ENCODE data around the gene SMAD6.

SMAD6 gene

GRCh38 chr15:66773129-66773873, 71.3 kb downstream of the SMAD6 start:
- no peak for DNase-seq

DNA sequence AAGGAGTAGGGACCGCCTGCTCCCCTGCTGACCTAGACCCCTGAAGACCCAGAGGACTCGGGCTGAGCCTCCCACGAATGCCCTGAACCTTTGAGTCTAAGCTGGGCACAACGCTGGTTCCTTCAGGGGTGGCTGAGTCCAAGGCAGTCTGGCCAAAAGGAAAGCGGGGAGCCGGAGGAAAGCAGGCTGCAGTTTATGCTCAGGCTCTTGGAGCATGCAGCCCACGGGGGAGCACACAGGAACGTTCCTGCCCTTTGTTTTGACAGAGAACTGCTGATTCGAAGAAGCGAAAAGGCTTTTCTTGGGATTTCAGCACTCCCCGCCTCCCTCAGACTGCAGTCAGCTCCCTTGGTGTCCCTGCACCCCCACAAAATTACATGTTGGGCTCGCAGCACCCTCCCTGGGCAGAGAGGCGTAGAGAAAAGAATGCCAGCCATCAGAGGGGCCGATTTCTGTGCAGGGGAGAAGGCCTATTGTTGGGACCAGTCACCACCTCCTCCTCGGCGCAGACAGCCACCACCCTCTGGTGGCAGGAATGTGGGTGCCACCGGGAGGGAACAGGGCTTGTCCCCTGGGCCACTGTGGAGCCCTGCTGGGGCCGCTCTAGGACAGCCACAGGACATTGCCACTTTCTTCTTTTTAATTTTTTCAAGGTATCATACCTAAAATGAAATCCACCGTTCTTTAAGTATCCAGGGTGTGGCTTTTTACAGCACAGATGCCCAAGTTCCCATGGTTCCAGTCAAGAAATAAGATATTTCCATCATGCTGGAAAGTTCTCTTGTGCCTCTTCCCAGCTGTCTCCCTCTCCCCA, 72.2 kb downstream of the SMAD6 start:
- DNase-seq = peak in 44 of 51 donors; percentile 5 to 79 (median 50)

GRCh38 chr15:66775127-66776105, 73.4 kb downstream of the SMAD6 start:
- peak in 7 of 51 donors; percentile 2 to 36 (median 18) for DNase-seq

- DNase-seq = no peak
These were observed 75.0 kb downstream of the SMAD6 start for GRCh38 chr15:66777054-66777453.

- no peak for DNase-seq
These were observed 75.7 kb downstream of the SMAD6 start for GRCh38 chr15:66777596-66778313.

GRCh38 chr15:66778314-66778665, 76.3 kb downstream of the SMAD6 start:
- DNase-seq = no peak

DNA sequence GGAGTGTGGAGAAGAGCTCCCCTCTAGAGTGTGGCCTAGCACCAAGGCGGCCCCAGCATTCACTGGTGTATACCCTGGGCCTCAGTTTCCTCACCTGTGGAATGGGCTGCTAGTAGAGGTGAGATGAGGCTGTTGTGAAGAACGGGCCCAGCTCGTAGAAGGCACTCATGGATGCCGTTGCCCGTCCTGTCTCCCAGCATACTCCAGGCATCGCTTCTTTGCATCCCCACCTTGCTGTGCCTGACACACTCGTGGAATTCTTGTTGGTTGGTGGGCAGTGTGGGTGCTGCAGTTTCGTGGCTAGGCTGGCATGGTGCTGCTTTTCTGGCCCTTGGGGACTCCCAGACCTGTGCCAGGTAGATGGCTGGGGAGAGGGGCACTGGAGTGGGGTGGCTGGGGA, 76.7 kb downstream of the SMAD6 start:
- no peak for DNase-seq

DNA sequence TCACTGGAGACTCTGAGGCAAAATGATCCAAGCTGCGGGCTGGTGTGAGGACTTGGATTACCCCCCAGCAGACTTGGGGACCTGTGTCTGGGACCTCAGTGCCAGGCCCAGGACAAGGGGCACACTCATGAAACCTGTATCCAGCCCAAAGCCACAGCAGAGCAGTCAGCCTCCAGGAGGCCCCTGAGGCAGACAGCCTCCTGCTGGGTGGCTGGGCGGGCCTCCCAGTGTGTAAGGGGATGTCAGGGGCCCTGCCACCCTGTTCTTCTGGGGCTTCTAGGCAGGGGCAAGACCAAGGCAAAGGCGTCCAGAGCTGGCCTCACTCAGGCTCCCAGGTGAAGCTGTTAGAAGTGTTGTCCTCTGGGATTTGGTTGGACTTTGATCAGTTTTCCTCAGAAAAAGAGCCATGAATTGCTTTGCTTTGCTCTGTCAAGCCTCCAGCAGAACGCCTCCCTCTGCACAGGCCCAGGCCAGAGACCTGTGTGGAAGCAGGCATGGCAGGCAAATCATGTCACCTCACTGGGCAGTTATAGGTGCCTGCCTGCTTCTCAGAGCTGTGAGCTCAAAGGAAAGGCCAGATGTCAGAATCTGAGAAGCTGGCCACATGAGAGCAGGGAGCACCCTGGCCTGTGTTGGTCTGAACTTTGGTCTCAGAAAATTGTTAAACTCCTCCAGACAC, 77.4 kb downstream of the SMAD6 start:
- no peak for DNase-seq

GRCh38 chr15:66780172-66780972, 78.3 kb downstream of the SMAD6 start:
- DNase-seq = peak in 1 of 51 donors; percentile 27

DNA sequence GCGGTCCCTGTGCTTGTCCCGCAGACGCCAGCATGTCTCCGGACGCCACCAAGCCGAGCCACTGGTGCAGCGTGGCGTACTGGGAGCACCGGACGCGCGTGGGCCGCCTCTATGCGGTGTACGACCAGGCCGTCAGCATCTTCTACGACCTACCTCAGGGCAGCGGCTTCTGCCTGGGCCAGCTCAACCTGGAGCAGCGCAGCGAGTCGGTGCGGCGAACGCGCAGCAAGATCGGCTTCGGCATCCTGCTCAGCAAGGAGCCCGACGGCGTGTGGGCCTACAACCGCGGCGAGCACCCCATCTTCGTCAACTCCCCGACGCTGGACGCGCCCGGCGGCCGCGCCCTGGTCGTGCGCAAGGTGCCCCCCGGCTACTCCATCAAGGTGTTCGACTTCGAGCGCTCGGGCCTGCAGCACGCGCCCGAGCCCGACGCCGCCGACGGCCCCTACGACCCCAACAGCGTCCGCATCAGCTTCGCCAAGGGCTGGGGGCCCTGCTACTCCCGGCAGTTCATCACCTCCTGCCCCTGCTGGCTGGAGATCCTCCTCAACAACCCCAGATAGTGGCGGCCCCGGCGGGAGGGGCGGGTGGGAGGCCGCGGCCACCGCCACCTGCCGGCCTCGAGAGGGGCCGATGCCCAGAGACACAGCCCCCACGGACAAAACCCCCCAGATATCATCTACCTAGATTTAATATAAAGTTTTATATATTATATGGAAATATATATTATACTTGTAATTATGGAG, 79.1 kb downstream of the SMAD6 start:
- no peak for DNase-seq

- no peak for DNase-seq
These were observed 80.7 kb downstream of the SMAD6 start for GRCh38 chr15:66782785-66783184.

- no peak for DNase-seq
These were observed 81.3 kb downstream of the SMAD6 start for GRCh38 chr15:66783314-66783713.

DNA sequence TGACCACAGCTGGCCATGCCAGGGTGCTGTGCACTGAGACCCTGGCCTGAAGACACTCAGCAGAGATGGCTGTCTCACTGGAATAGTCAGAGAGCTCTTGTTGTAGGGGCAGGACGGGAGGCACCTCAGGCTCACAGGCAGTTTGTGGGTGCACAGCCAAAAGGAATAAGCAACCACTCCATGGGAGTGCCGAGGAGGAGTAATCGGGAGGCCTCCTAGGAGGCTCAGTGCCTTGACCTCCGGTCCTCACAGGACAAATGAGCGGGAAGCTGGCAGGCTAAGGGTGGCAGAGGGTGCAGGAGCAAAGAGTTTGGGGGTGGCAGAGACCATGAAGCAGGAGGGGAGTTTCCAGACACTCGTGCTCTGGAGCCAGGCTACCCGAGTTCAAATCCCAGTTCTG, 81.7 kb downstream of the SMAD6 start:
- DNase-seq = no peak

DNA sequence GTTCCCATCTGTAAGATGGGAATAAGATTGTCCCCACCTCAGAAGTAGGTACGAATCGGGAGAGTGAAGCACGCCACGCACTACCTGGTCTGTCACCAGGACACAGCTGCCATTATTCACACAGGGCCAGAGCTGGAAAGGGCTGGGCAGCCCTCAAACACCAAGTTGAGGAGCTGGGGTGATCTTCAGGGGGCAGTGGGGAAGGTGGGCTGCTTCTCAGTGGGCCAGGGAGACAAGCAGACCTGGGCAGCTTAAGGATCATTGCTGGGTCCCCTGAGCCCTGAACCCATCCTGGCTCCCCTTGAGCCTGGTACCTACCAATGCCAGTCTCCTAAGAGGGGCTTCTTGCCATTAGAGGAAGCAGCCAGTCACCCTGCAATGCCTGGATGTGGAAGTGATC, 82.1 kb downstream of the SMAD6 start:
- DNase-seq = no peak

DNA sequence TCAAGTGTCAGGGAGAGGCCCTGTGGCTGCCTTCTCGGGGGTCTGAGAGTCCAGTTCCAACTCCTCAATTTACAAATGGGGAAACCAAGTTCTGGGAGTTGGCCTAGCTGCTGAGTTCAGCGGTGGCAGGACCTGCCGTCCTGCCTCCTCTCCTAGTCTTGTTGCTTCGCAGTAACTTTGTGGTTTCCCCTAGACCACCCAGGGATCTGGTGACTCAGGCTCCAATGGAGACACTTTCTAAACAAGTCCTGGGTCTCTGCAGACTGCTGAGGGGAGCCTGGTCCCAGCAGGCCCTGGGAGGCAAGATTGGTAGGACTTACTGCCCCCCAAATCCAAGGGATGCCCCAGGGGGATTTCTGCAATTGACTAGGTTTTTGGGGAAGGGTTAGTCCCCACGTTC, 83.6 kb downstream of the SMAD6 start:
- DNase-seq = no peak

- DNase-seq = no peak
These were observed 84.2 kb downstream of the SMAD6 start for GRCh38 chr15:66786222-66786621.

GRCh38 chr15:66786708-66787488, 84.9 kb downstream of the SMAD6 start:
- DNase-seq = no peak

DNA sequence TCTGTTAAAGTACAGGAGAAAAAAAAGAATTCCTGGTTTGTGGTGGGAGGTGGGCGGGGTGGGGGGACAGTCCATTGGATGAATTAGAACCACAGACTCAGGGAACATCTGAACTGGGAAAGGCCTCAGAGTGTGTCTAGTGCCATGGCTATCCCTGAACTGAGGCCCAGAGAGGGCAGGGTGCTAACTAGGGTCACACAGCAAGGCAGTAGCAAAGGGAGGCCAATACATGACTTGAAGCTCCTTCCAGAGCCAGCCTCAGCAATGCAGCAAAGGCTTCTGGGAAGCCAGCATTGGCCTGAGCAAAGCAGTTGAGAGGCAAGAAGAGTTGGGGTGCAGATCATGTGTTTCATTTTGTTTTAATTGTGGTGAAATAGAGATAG, 85.4 kb downstream of the SMAD6 start:
- no peak for DNase-seq
